AML-193 (cell line): ENCODE results near the gene LFNG.
"Not testable (repeated sequence)": the region's sequence is repeated elsewhere in the genome, so short reads cannot be mapped to it uniquely, and the experiment has no call there.

Experiments
- DNase-seq, 2 experiments: peaks; one replicate each; lab custom pipeline; 2025; lab: John Stamatoyannopoulos, UW

The LFNG gene

GRCh38 chr7:2545746-2546425, 26.3 kb downstream of the LFNG start:
- no peak for DNase-seq

GRCh38 chr7:2546776-2547586, 27.4 kb downstream of the LFNG start:
- no peak for DNase-seq

GRCh38 chr7:2551418-2551817, 31.8 kb downstream of the LFNG start:
- DNase-seq = no peak

GRCh38 chr7:2553108-2553507, 33.5 kb downstream of the LFNG start:
- no peak for DNase-seq

- no peak for DNase-seq
Observed at GRCh38 chr7:2553831-2554581, 34.4 kb downstream of the LFNG start.

- no peak for DNase-seq
Observed at GRCh38 chr7:2554661-2555111, 35.1 kb downstream of the LFNG start.

GRCh38 chr7:2555121-2556052, 35.8 kb downstream of the LFNG start, which contains the start of gene BRAT1:
TSS of gene BRAT1 (minus strand) at chr7:2555524. CDS start at chr7:2554431, 1,093 bp downstream.
- peak; percentile 89 to 91 for DNase-seq

- peak; percentile 64 to 81 for DNase-seq
Observed at GRCh38 chr7:2558629-2559282, 39.2 kb downstream of the LFNG start, which contains the start of gene IQCE. TSS of gene IQCE (plus strand) at chr7:2558979. CDS start at chr7:2559182, 203 bp downstream.

GRCh38 chr7:2559283-2559950, 39.8 kb downstream of the LFNG start:
- no peak for DNase-seq

- DNase-seq = not testable (repeated sequence)
Observed at GRCh38 chr7:2563955-2564354, 44.4 kb downstream of the LFNG start.

GRCh38 chr7:2564970-2565540, 45.5 kb downstream of the LFNG start:
- DNase-seq = no peak

GRCh38 chr7:2566348-2566889, 46.8 kb downstream of the LFNG start:
- no peak for DNase-seq

GRCh38 chr7:2566890-2567678, 47.5 kb downstream of the LFNG start:
- DNase-seq = no peak

GRCh38 chr7:2567679-2568278, 48.2 kb downstream of the LFNG start:
- DNase-seq = peak in 1 of 2 experiments; percentile 10

GRCh38 chr7:2568521-2569223, 49.1 kb downstream of the LFNG start:
- DNase-seq = no peak

GRCh38 chr7:2569421-2569820, 49.8 kb downstream of the LFNG start:
- DNase-seq = no peak

- DNase-seq = no peak
Observed at GRCh38 chr7:2570021-2570420, 50.4 kb downstream of the LFNG start.

- DNase-seq = no peak
Observed at GRCh38 chr7:2571409-2571808, 51.8 kb downstream of the LFNG start.
